Psoas muscle (tissue), 8 donors: Measurements from ENCODE around the gene OSTM1. TPM values are rescaled to one million over a fixed set of nuclear protein-coding genes. Genes with fewer than 3 reads are reported as not detected.

Experiments used
- ATAC-seq, 4 donors: fragments of 200-7000 bp; cut with Tn5 transposase; one replicate each; pipeline ENCODE4 v1.9.1; 2020; ENCODE audit warnings: moderate library complexity in 3 of 4, mild to moderate bottlenecking in 2 of 4
- DNase-seq, 2 donors: peaks; one replicate each; pipeline ENCODE4 v3.0.0-alpha.2; 2020
- H3K27ac ChIP-seq: fragments of 200-600 bp; one replicate; pipeline ENCODE4 v1.8.0; 2022
- H3K27me3 ChIP-seq, 3 donors: fragments of 200-600 bp in 1 of 3; one replicate each; pipeline versions ENCODE4 v1.6.1 to v1.8.0; 2013 to 2022; ENCODE audit warnings: low read length in 2 of 3, mild to moderate bottlenecking in 2 of 3, moderate library complexity in 1 of 3; ENCODE audit not compliant: insufficient read depth in 3 of 3
- H3K36me3 ChIP-seq, 2 donors: fragments of 200-600 bp in 1 of 2; one replicate each; pipeline versions ENCODE4 v1.6.1 to v1.8.0; 2013 to 2022; ENCODE audit warnings: low read depth in 1 of 2, mild to moderate bottlenecking in 1 of 2, moderate library complexity in 1 of 2; ENCODE audit not compliant: insufficient read depth in 1 of 2
- H3K4me1 ChIP-seq: fragments of 200-600 bp; one replicate; pipeline ENCODE4 v1.8.0; 2022
- H3K4me3 ChIP-seq: fragments of 200-600 bp; one replicate; pipeline ENCODE4 v1.8.0; 2022; ENCODE audit warnings: mild to moderate bottlenecking
- H3K9me3 ChIP-seq: fragments of 200-600 bp; one replicate; pipeline ENCODE4 v1.8.0; 2022
- CTCF ChIP-seq: fragments of 200-600 bp; IDR thresholded peaks from one replicate; pipeline ENCODE4 v1.8.0; 2022; ENCODE audit warnings: antibody characterized with exemption
- WGBS, 3 donors: extraction: QIAGEN DNeasy Blood & Tissue Kit; methylation state at CpG; one replicate each; pipeline versions ENCODE4 v1.1.6 to v1.1.7; 2013; 5-methylcytosine and 5-hydroxymethylcytosine counted together
- intact Hi-C, 2 donors: fragments of 100-400 bp; cut with DNase I; formaldehyde crosslinking; loops; one replicate each; pipeline versions ENCODE4 v1.11.0 to v1.14.2; 2022
- polyA plus RNA-seq, 3 donors: library from polyadenylated mRNA; stranded (reverse); fragments of 200-250 nt; gene quantifications; one replicate each; pipeline ENCODE4 v1.2.3, GENCODE V29; 2013
- total RNA-seq, 4 donors: library from RNA; stranded (reverse); fragmentation: NEBNext Ultra II Directional in 2 of 4; extraction: Animal tissue kit (Norgen Biotek cat#: 25700) in 2 of 4; gene quantifications; one replicate each; pipeline versions ENCODE4 v1.2.1 to v1.2.4, GENCODE V29; 2021 to 2023
- donor health status: healthy with polysubstance abuse.
- donor health status: DM: no; HTN: no; CAD: no; lungs with moderate emphysema.
- donor health status: Bipolar disorder and iron deficiency.
- donor health status: healthy.
- donor health status: DM: yes; HTN: yes; CAD: no.
- donor health status: DM: no; HTN: no; CAD: no.
- donor health status: DM: no; HTN: no; CAD: no.
- donor health status: DM: yes; HTN: yes; CAD: no.

Gene OSTM1
- total and polyA plus RNA-seq, 7 donors = 15.6 to 29.8 (median 23.0) TPM

- Histone ChIP-seq H3K36me3 (peaks cover 0 to 5% of the 10 kb centered on the region in 2 donors), H3K27ac (no peak overlapping the region), H3K27me3 (no peaks in the 10 kb centered on the region), H3K4me1 (no peaks in the 10 kb centered on the region), H3K4me3 (no peak overlapping the region), H3K9me3 (no peaks in the 10 kb centered on the region)
- intact Hi-C loops = no loop called here
- ATAC-seq (peak; percentile 79 to 87 (median 80)), DNase-seq (peak; percentile 21 to 66)
- no peak for TF ChIP-seq CTCF
- WGBS, 3 donors = 34 to 61% (median 45%) methylated on average over 10 of the region's 10 CpGs
Observed at GRCh38 chr6:108031968-108032367, 42.6 kb downstream of the OSTM1 start.

GRCh38 chr6:108030211-108030610, 44.3 kb downstream of the OSTM1 start:
- WGBS, 3 donors = 91 to 94% (median 93%) methylated on average over 1 of the region's 1 CpG
- intact Hi-C loops = no loop called here
- Histone ChIP-seq H3K9me3 (no peaks in the 10 kb centered on the region), H3K27ac (no peak overlapping the region), H3K4me1 (no peaks in the 10 kb centered on the region), H3K36me3 (peaks cover 0 to 3% of the 10 kb centered on the region in 2 donors), H3K27me3 (no peaks in the 10 kb centered on the region), H3K4me3 (no peak overlapping the region)
- no peak for TF ChIP-seq CTCF
- no peak for DNase-seq
- no peak for ATAC-seq

- intact Hi-C loops = no loop called here
- H3K27ac ChIP-seq = no peak overlapping the region
- no peaks in the 10 kb centered on the region for H3K27me3 ChIP-seq
- no peak for TF ChIP-seq CTCF
- H3K9me3 ChIP-seq = no peaks in the 10 kb centered on the region
- DNase-seq (no peak), ATAC-seq (no peak)
- 66 to 84% (median 84%) methylated on average over 6 of the region's 6 CpGs for WGBS, 3 donors
- H3K4me3 ChIP-seq = no peak overlapping the region
- H3K4me1 ChIP-seq = no peaks in the 10 kb centered on the region
- no peaks in the 10 kb centered on the region for H3K36me3 ChIP-seq
Observed at GRCh38 chr6:108029226-108029921, 45.2 kb downstream of the OSTM1 start.

- no peaks in the 10 kb centered on the region for H3K4me1 ChIP-seq
- intact Hi-C loops = no loop called here
- 24 to 33% (median 25%) methylated on average over 3 of the region's 3 CpGs for WGBS, 3 donors
- ATAC-seq (no peak), DNase-seq (no peak)
- no peak overlapping the region for H3K27ac ChIP-seq
- TF ChIP-seq CTCF = no peak
- H3K36me3 ChIP-seq = no peaks in the 10 kb centered on the region
- H3K4me3 ChIP-seq = no peak overlapping the region
- no peaks in the 10 kb centered on the region for H3K9me3 ChIP-seq
- no peaks in the 10 kb centered on the region for H3K27me3 ChIP-seq
Observed at GRCh38 chr6:108027594-108027993, 46.9 kb downstream of the OSTM1 start.

GRCh38 chr6:108027056-108027455, 47.5 kb downstream of the OSTM1 start:
- Histone ChIP-seq H3K27ac (no peak overlapping the region), H3K4me3 (no peak overlapping the region), H3K4me1 (no peaks in the 10 kb centered on the region), H3K36me3 (no peaks in the 10 kb centered on the region), H3K9me3 (no peaks in the 10 kb centered on the region), H3K27me3 (no peaks in the 10 kb centered on the region)
- ATAC-seq (peak in 3 of 4 donors; percentile 46 to 57 (median 49)), DNase-seq (no peak)
- WGBS, 3 donors = 31 to 43% (median 33%) methylated on average over 3 of the region's 3 CpGs
- no peak for TF ChIP-seq CTCF
- intact Hi-C loops = no loop called here
